ENCODE measurements around the gene ZNF652. TPM values are rescaled to one million over a fixed set of nuclear protein-coding genes. Genes with fewer than 3 reads are reported as not detected.
"Not testable (repeated sequence)": the region's sequence is repeated elsewhere in the genome, so short reads cannot be mapped to it uniquely, and the experiment has no call there.

Gene ZNF652
- total RNA-seq, 1 experiment from 2014 or later = 5.5 TPM

- H3K9me3 ChIP-seq = no peaks in the 10 kb centered on the region
- no peak overlapping the region for H3K4me3 ChIP-seq
- H3K36me3 ChIP-seq = no peaks in the 10 kb centered on the region
- DNase-seq = no peak
- no peaks in the 10 kb centered on the region for H3K27me3 ChIP-seq
Measured at GRCh38 chr17:49369760-49370159, 7.7 kb upstream of the ZNF652 start.

GRCh38 chr17:49369089-49369488 is 7.0 kb upstream of the ZNF652 start:
- H3K27me3 ChIP-seq = no peaks in the 10 kb centered on the region
- H3K9me3 ChIP-seq = no peaks in the 10 kb centered on the region
- no peak overlapping the region for H3K4me3 ChIP-seq
- no peaks in the 10 kb centered on the region for H3K36me3 ChIP-seq
- no peak for DNase-seq

GRCh38 chr17:49365667-49366066 is 3.6 kb upstream of the ZNF652 start:
- Histone ChIP-seq H3K9me3 (no peaks in the 10 kb centered on the region), H3K4me3 (no peak overlapping the region)
- peak; percentile 33 for DNase-seq

GRCh38 chr17:49365126-49365525 is 3.1 kb upstream of the ZNF652 start:
- not testable (repeated sequence) for DNase-seq, H3K4me3 ChIP-seq, H3K9me3 ChIP-seq, H3K36me3 ChIP-seq, H3K27me3 ChIP-seq

More at GRCh38 chr17:49365667-49366066, 3.6 kb upstream of the ZNF652 start:
- H3K27me3 ChIP-seq = no peaks in the 10 kb centered on the region
- H3K36me3 ChIP-seq = no peaks in the 10 kb centered on the region

GRCh38 chr17:49364119-49364518 is 2.1 kb upstream of the ZNF652 start:
- DNase-seq = no peak

GRCh38 chr17:49363251-49363650 is 1.2 kb upstream of the ZNF652 start:
- Histone ChIP-seq H3K27me3 (no peaks in the 10 kb centered on the region), H3K4me3 (no peak overlapping the region)
- no peak for DNase-seq

More at GRCh38 chr17:49364119-49364518, 2.1 kb upstream of the ZNF652 start:
- no peaks in the 10 kb centered on the region for H3K27me3 ChIP-seq
- H3K9me3 ChIP-seq = no peaks in the 10 kb centered on the region
- H3K36me3 ChIP-seq = no peaks in the 10 kb centered on the region
- no peak overlapping the region for H3K4me3 ChIP-seq

GRCh38 chr17:49362723-49363117 is 670 bp upstream of the ZNF652 start:
- H3K4me3 ChIP-seq = peak overlapping the region; percentile 73
- H3K36me3 ChIP-seq = no peaks in the 10 kb centered on the region
- H3K27me3 ChIP-seq = no peaks in the 10 kb centered on the region
- no peak for DNase-seq
- no peaks in the 10 kb centered on the region for H3K9me3 ChIP-seq

More at GRCh38 chr17:49363251-49363650, 1.2 kb upstream of the ZNF652 start:
- H3K9me3 ChIP-seq = no peaks in the 10 kb centered on the region
- no peaks in the 10 kb centered on the region for H3K36me3 ChIP-seq

GRCh38 chr17:49361129-49361901 is 735 bp downstream of the ZNF652 start:
- DNase-seq = peak; percentile 39
- Histone ChIP-seq H3K27me3 (no peaks in the 10 kb centered on the region), H3K9me3 (no peaks in the 10 kb centered on the region), H3K4me3 (peak overlapping the region; percentile 88), H3K36me3 (no peaks in the 10 kb centered on the region)

GRCh38 chr17:49360796-49361128 is 1.3 kb downstream of the ZNF652 start:
- peak; percentile 44 for DNase-seq
- no peaks in the 10 kb centered on the region for H3K9me3 ChIP-seq
- H3K4me3 ChIP-seq = peak overlapping the region; percentile 88
- H3K27me3 ChIP-seq = no peaks in the 10 kb centered on the region
- H3K36me3 ChIP-seq = no peaks in the 10 kb centered on the region

GRCh38 chr17:49359990-49360795 is 1.9 kb downstream of the ZNF652 start:
- H3K36me3 ChIP-seq = no peaks in the 10 kb centered on the region
- H3K27me3 ChIP-seq = no peaks in the 10 kb centered on the region
- no peak for DNase-seq

GRCh38 chr17:49358641-49359247 is 3.3 kb downstream of the ZNF652 start:
- DNase-seq = no peak
- Histone ChIP-seq H3K9me3 (no peaks in the 10 kb centered on the region), H3K27me3 (no peaks in the 10 kb centered on the region), H3K4me3 (no peak overlapping the region), H3K36me3 (no peaks in the 10 kb centered on the region)

More at GRCh38 chr17:49359990-49360795, 1.9 kb downstream of the ZNF652 start:
- H3K9me3 ChIP-seq = no peaks in the 10 kb centered on the region
- peak overlapping the region; percentile 88 for H3K4me3 ChIP-seq

- DNase-seq = no peak
- Histone ChIP-seq H3K36me3 (no peaks in the 10 kb centered on the region), H3K4me3 (no peak overlapping the region), H3K9me3 (no peaks in the 10 kb centered on the region), H3K27me3 (no peaks in the 10 kb centered on the region)
Measured at GRCh38 chr17:49357516-49357915, 4.5 kb downstream of the ZNF652 start.

- no peaks in the 10 kb centered on the region for H3K27me3 ChIP-seq
- H3K36me3 ChIP-seq = no peaks in the 10 kb centered on the region
- DNase-seq = no peak
- no peak overlapping the region for H3K4me3 ChIP-seq
- H3K9me3 ChIP-seq = no peaks in the 10 kb centered on the region
Measured at GRCh38 chr17:49356320-49356719, 5.7 kb downstream of the ZNF652 start.

- DNase-seq = no peak
- H3K9me3 ChIP-seq = no peaks in the 10 kb centered on the region
- H3K36me3 ChIP-seq = no peaks in the 10 kb centered on the region
- H3K4me3 ChIP-seq = no peak overlapping the region
- H3K27me3 ChIP-seq = no peaks in the 10 kb centered on the region
Measured at GRCh38 chr17:49353607-49354006, 8.4 kb downstream of the ZNF652 start.

GRCh38 chr17:49352587-49353154 is 9.4 kb downstream of the ZNF652 start:
- no peak for DNase-seq
- H3K9me3 ChIP-seq = no peaks in the 10 kb centered on the region
- no peaks in the 10 kb centered on the region for H3K36me3 ChIP-seq

GRCh38 chr17:49351572-49352140 is 10.4 kb downstream of the ZNF652 start:
- DNase-seq = no peak
- no peaks in the 10 kb centered on the region for H3K27me3 ChIP-seq
- no peaks in the 10 kb centered on the region for H3K9me3 ChIP-seq
- H3K36me3 ChIP-seq = no peaks in the 10 kb centered on the region
- no peak overlapping the region for H3K4me3 ChIP-seq

More at GRCh38 chr17:49352587-49353154, 9.4 kb downstream of the ZNF652 start:
- Histone ChIP-seq H3K27me3 (no peaks in the 10 kb centered on the region), H3K4me3 (no peak overlapping the region)

- Histone ChIP-seq H3K4me3 (no peak overlapping the region), H3K36me3 (no peaks in the 10 kb centered on the region), H3K27me3 (no peaks in the 10 kb centered on the region), H3K9me3 (no peaks in the 10 kb centered on the region)
- no peak for DNase-seq
Measured at GRCh38 chr17:49349541-49349940, 12.5 kb downstream of the ZNF652 start.

All from MG63 (cell line).